Liver (tissue), 9 donors: ENCODE measurements around the gene MYO3B. TPM values are rescaled to one million over a fixed set of nuclear protein-coding genes. Genes with fewer than 3 reads are reported as not detected.

Experiments used
- DNase-seq: peaks from one replicate; pipeline ENCODE4 v3.0.0-alpha.2; 2017; ENCODE audit warnings: low spot score
- H3K27ac ChIP-seq, 2 donors: one replicate each; pipeline ENCODE4 v1.7.0; 2013; ENCODE audit warnings: inconsistent platforms in 2 of 2, low read length in 2 of 2, control low read depth in 1 of 2, low read depth in 1 of 2, mild to moderate bottlenecking in 1 of 2
- H3K27me3 ChIP-seq, 4 donors: one replicate each; pipeline versions ENCODE4 v1.6.1 to v1.7.0; 2013; ENCODE audit warnings: low read length in 3 of 4, inconsistent platforms in 1 of 4, mild to moderate bottlenecking in 1 of 4, moderate library complexity in 1 of 4; ENCODE audit not compliant: control insufficient read depth in 4 of 4, insufficient read depth in 4 of 4
- H3K36me3 ChIP-seq, 4 donors: one replicate each; pipeline versions ENCODE4 v1.6.1 to v1.7.0; 2013; ENCODE audit warnings: low read length in 3 of 4, mild to moderate bottlenecking in 3 of 4, low read depth in 1 of 4, moderate library complexity in 1 of 4; ENCODE audit not compliant: control insufficient read depth in 4 of 4, insufficient read depth in 3 of 4
- H3K4me1 ChIP-seq, 4 donors: one replicate each; pipeline versions ENCODE4 v1.6.1 to v1.7.0; 2013; ENCODE audit warnings: low read length in 3 of 4, mild to moderate bottlenecking in 3 of 4, moderate library complexity in 1 of 4; ENCODE audit not compliant: control insufficient read depth in 4 of 4, insufficient read depth in 4 of 4
- H3K4me3 ChIP-seq, 3 donors: one replicate each; pipeline versions ENCODE4 v1.6.1 to v1.7.0; 2013; ENCODE audit warnings: low read length in 3 of 3, control low read depth in 1 of 3, low read depth in 1 of 3, mild to moderate bottlenecking in 1 of 3
- H3K9ac ChIP-seq, 2 donors: one replicate each; pipeline ENCODE4 v1.7.0; 2013; ENCODE audit warnings: low read length in 2 of 2, mild to moderate bottlenecking in 2 of 2, moderate library complexity in 2 of 2, control low read depth in 1 of 2, low read depth in 1 of 2
- H3K9me3 ChIP-seq, 4 donors: one replicate each; pipeline versions ENCODE4 v1.6.1 to v1.7.0; 2013; ENCODE audit warnings: low read length in 3 of 4; ENCODE audit not compliant: control insufficient read depth in 4 of 4
- ATF3 ChIP-seq: IDR thresholded peaks from 2 replicates; pipeline ENCODE4 v1.6.1; 2016; ENCODE audit warnings: antibody characterized with exemption
- EGR1 ChIP-seq, 2 donors: IDR thresholded peaks; 2 replicates each; pipeline ENCODE4 v1.6.1; 2016 to 2018; ENCODE audit warnings: antibody characterized with exemption in 2 of 2, low read depth in 2 of 2
- FOXA1 ChIP-seq: IDR thresholded peaks from 2 replicates; pipeline ENCODE4 v1.6.1; 2016; ENCODE audit warnings: antibody characterized with exemption
- FOXA2 ChIP-seq: IDR thresholded peaks from 2 replicates; pipeline ENCODE4 v1.6.1; 2016; ENCODE audit warnings: antibody characterized with exemption
- GABPA ChIP-seq, 2 donors: IDR thresholded peaks in 1 of 2; conservative IDR thresholded peaks in 1 of 2; 2 replicates each; pipeline ENCODE4 v1.6.1; 2016; ENCODE audit warnings: antibody characterized with exemption in 2 of 2, mild to moderate bottlenecking in 1 of 2, moderate library complexity in 1 of 2
- HNF4A ChIP-seq, 2 donors: conservative IDR thresholded peaks; 2 replicates each; pipeline ENCODE4 v1.6.1; 2016; ENCODE audit warnings: antibody characterized with exemption in 2 of 2, mild to moderate bottlenecking in 2 of 2
- HNF4G ChIP-seq: IDR thresholded peaks from 2 replicates; pipeline ENCODE4 v1.6.1; 2016; ENCODE audit warnings: antibody characterized with exemption
- JUND ChIP-seq, 2 donors: IDR thresholded peaks; 2 replicates each; pipeline ENCODE4 v1.6.1; 2016; ENCODE audit warnings: antibody characterized with exemption in 2 of 2
- MAX ChIP-seq: IDR thresholded peaks from 2 replicates; pipeline ENCODE4 v1.6.1; 2016; ENCODE audit warnings: antibody characterized with exemption
- NR2F2 ChIP-seq: IDR thresholded peaks from 2 replicates; pipeline ENCODE4 v1.6.1; 2016; ENCODE audit warnings: antibody characterized with exemption
- RAD21 ChIP-seq, 2 donors: IDR thresholded peaks; 2 replicates each; pipeline ENCODE4 v1.6.1; 2016; ENCODE audit warnings: antibody characterized with exemption in 2 of 2, mild to moderate bottlenecking in 2 of 2
- SP1 ChIP-seq: IDR thresholded peaks from 2 replicates; pipeline ENCODE4 v1.6.1; 2018; ENCODE audit warnings: antibody characterized with exemption, mild to moderate bottlenecking
- TAF1 ChIP-seq: conservative IDR thresholded peaks from 2 replicates; pipeline ENCODE4 v1.6.1; 2016; ENCODE audit warnings: antibody characterized with exemption, mild to moderate bottlenecking
- YY1 ChIP-seq: IDR thresholded peaks from 2 replicates; pipeline ENCODE4 v1.6.1; 2016; ENCODE audit warnings: antibody characterized with exemption, mild to moderate bottlenecking
- WGBS: extraction: QIAGEN DNeasy Blood & Tissue Kit; methylation state at CpG from one replicate; pipeline ENCODE4 v1.1.7; 2013; 5-methylcytosine and 5-hydroxymethylcytosine counted together
- polyA plus RNA-seq, 2 donors: library from polyadenylated mRNA; stranded (reverse) in 1 of 2; unstranded in 1 of 2; fragments of 200-250 nt in 1 of 2; fragments of >200 nt in 1 of 2; fragmentation: Nextera tagmentation in 1 of 2; extraction: Ambion mirVana in 1 of 2; gene quantifications; one replicate each; pipeline versions ENCODE4 v1.2.1 to v1.2.3, GENCODE V29; 2013 to 2015
- total RNA-seq, 2 donors: library from RNA; depleted of rRNA; stranded (reverse); fragments of >200 nt; gene quantifications; one replicate each; pipeline ENCODE4 v1.2.3, GENCODE V29; 2014
- TF ChIP-seq, protein P1 (sequence below): fragments of 150-350 bp; IDR thresholded peaks from 2 replicates; pipeline ENCODE4 v1.5.1; 2017; ENCODE audit warnings: improper control_type of control experiment, low read depth, low read length; ENCODE audit not compliant: missing input control
- TF ChIP-seq, protein P2 (sequence below): IDR thresholded peaks from 2 replicates; pipeline ENCODE4 v1.6.1; 2016; ENCODE audit warnings: antibody characterized with exemption
- donor health status: healthy.
- donor health status: healthy.
- donor health status: healthy.
- donor health status: healthy.
- donor health status: healthy.

Gene MYO3B
- total and polyA plus RNA-seq, 4 donors, result under 0.01 to 0.05 TPM; not detected in 2

GRCh38 chr2:170321526-170321925 is 143.6 kb downstream of the MYO3B start:
- Histone ChIP-seq H3K4me3 (no peak overlapping the region), H3K9ac (no peak overlapping the region), H3K36me3 (no peaks in the 10 kb centered on the region), H3K27me3 (peaks cover 0 to 6% (median 0%) of the 10 kb centered on the region in 4 donors), H3K4me1 (no peaks in the 10 kb centered on the region), H3K9me3 (peaks cover 0 to 1% (median 0%) of the 10 kb centered on the region in 4 donors), H3K27ac (no peak overlapping the region)
- DNase-seq, result no peak
- 94% methylated on average over 3 of the region's 3 CpGs for WGBS
- TF ChIP-seq JUND (IDR thresholded peaks at IDR 0.05) (no peak), YY1 (no peak), HNF4G (no peak), NR2F2 (no peak)

GRCh38 chr2:170322140-170322766 is 144.3 kb downstream of the MYO3B start:
- Histone ChIP-seq H3K4me1 (no peaks in the 10 kb centered on the region), H3K4me3 (no peak overlapping the region), H3K9me3 (peaks cover 0 to 1% (median 0%) of the 10 kb centered on the region in 4 donors), H3K27me3 (no peaks in the 10 kb centered on the region), H3K36me3 (no peaks in the 10 kb centered on the region), H3K9ac (no peak overlapping the region), H3K27ac (no peak overlapping the region)
- 82% methylated on average over 7 of the region's 7 CpGs for WGBS
- DNase-seq, result no peak
- TF ChIP-seq, protein P1, sequence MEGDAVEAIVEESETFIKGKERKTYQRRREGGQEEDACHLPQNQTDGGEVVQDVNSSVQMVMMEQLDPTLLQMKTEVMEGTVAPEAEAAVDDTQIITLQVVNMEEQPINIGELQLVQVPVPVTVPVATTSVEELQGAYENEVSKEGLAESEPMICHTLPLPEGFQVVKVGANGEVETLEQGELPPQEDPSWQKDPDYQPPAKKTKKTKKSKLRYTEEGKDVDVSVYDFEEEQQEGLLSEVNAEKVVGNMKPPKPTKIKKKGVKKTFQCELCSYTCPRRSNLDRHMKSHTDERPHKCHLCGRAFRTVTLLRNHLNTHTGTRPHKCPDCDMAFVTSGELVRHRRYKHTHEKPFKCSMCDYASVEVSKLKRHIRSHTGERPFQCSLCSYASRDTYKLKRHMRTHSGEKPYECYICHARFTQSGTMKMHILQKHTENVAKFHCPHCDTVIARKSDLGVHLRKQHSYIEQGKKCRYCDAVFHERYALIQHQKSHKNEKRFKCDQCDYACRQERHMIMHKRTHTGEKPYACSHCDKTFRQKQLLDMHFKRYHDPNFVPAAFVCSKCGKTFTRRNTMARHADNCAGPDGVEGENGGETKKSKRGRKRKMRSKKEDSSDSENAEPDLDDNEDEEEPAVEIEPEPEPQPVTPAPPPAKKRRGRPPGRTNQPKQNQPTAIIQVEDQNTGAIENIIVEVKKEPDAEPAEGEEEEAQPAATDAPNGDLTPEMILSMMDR, result no peak
- TF ChIP-seq RAD21 (IDR thresholded peaks at IDR 0.05) (no peak), JUND (IDR thresholded peaks at IDR 0.05) (no peak)

DNA sequence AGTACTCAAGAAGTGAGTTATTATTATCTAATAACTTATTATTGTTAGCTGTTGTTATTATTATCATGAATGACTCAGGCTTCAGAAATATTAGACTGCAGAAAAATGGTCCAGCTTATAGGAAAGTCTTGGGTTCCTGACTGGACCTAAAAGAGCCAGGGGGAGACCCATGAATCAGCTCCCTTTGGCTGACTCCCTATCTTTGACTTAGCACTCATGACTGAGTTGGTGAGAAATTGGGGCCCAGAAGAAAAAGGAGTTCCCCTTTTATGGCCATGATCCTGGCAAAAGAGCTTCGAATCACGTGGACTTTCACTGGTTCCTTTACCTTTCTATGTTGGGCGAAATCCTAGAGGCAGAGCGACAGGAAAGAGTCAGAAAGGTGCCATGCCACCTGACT is 145.8 kb downstream of the MYO3B start:
- Histone ChIP-seq H3K9me3 (peaks cover 0 to 1% (median 0%) of the 10 kb centered on the region in 4 donors), H3K4me1 (no peaks in the 10 kb centered on the region), H3K4me3 (no peak overlapping the region), H3K27me3 (no peaks in the 10 kb centered on the region), H3K27ac (no peak overlapping the region), H3K9ac (no peak overlapping the region), H3K36me3 (no peaks in the 10 kb centered on the region)
- TF ChIP-seq GABPA (IDR thresholded peaks at IDR 0.05 in 1 of 2, conservative IDR thresholded peaks at IDR 0.05 in 1 of 2) (no peak), ATF3 (no peak), TAF1 (no peak), NR2F2 (no peak), EGR1 (IDR thresholded peaks at IDR 0.05; ENCODE audit: low read depth in 2 of 2) (no peak), FOXA1 (no peak), SP1 (no peak), FOXA2 (no peak), JUND (IDR thresholded peaks at IDR 0.05) (no peak), HNF4A (conservative IDR thresholded peaks at IDR 0.05) (no peak), RAD21 (IDR thresholded peaks at IDR 0.05) (no peak), HNF4G (no peak), MAX (no peak), YY1 (no peak)
- TF ChIP-seq, protein P2, sequence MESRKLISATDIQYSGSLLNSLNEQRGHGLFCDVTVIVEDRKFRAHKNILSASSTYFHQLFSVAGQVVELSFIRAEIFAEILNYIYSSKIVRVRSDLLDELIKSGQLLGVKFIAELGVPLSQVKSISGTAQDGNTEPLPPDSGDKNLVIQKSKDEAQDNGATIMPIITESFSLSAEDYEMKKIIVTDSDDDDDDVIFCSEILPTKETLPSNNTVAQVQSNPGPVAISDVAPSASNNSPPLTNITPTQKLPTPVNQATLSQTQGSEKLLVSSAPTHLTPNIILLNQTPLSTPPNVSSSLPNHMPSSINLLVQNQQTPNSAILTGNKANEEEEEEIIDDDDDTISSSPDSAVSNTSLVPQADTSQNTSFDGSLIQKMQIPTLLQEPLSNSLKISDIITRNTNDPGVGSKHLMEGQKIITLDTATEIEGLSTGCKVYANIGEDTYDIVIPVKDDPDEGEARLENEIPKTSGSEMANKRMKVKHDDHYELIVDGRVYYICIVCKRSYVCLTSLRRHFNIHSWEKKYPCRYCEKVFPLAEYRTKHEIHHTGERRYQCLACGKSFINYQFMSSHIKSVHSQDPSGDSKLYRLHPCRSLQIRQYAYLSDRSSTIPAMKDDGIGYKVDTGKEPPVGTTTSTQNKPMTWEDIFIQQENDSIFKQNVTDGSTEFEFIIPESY, result no peak
- TF ChIP-seq, protein P1, result no peak
- DNase-seq, result no peak
- WGBS, result 51% methylated on average over 4 of the region's 4 CpGs
